ENCODE measurements around the gene UBQLN1. TPM values are rescaled to one million over a fixed set of nuclear protein-coding genes. Genes with fewer than 3 reads are reported as not detected.
"Not testable (repeated sequence)": the region's sequence is repeated elsewhere in the genome, so short reads cannot be mapped to it uniquely, and the experiment has no call there.

Gene UBQLN1
- total RNA-seq (100 to 1,000 TPM; 134 to 152 TPM), total RNA-seq (173 to 242 reads per million in 2 donors)

GRCh38 chr9:83707768-83708514 lies at the start of gene UBQLN1:
Gene UBQLN1 (minus strand): TSS chr9:83707958. CDS start chr9:83707679, 279 bp downstream.
- H3K27ac Mint-ChIP-seq: peak within 1 kb of the TSS; percentile 99
- ATAC-seq (peak; percentile 89), DNase-seq (peak; percentile 84 to 88 (median 85))
- H3K36me3 Mint-ChIP-seq (ENCODE audit: low read depth): no peaks in the 10 kb centered on the region
- peaks cover 33% of the 10 kb centered on the region for H3K4me1 Mint-ChIP-seq
- no peaks in the 10 kb centered on the region for H3K27me3 Mint-ChIP-seq
- H3K4me3 Mint-ChIP-seq: peak within 1 kb of the TSS; percentile 97
- no peaks in the 10 kb centered on the region for H3K9me3 ChIP-seq (ENCODE audit: control insufficient read depth, low read length, poor library complexity, severe bottlenecking)

GRCh38 chr9:83754383-83754977 lies 46.7 kb upstream of the UBQLN1 start:
- H3K9me3 ChIP-seq (ENCODE audit: control insufficient read depth, low read length, poor library complexity, severe bottlenecking): no peaks in the 10 kb centered on the region
- H3K27me3 Mint-ChIP-seq: no peaks in the 10 kb centered on the region
- DNase-seq (no peak), ATAC-seq (no peak)
- H3K4me3 Mint-ChIP-seq: no peak overlapping the region
- H3K4me1 Mint-ChIP-seq: peaks cover 7% of the 10 kb centered on the region
- H3K36me3 Mint-ChIP-seq (ENCODE audit: low read depth): peaks cover 16% of the 10 kb centered on the region
- H3K27ac Mint-ChIP-seq: no peak overlapping the region

DNA sequence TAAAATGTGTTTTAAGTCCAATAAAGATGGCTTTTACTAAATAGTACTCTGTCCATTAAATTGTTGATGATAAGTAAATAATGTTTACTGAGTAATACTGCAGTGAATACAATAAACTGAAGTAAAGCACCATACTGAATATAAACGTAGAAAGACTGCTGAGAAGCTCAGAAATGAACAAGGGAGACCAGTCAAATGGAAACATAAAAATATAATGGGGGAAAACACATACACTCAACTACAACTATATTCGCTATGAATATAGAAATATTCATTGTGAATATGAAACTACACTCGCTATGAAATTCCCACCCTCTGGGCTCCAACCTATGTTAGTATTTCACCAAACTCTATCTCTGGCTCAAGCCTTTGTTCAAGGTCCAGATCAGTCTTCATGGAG lies 41.9 kb upstream of the UBQLN1 start:
- peaks cover 13% of the 10 kb centered on the region for H3K36me3 Mint-ChIP-seq (ENCODE audit: low read depth)
- no peak overlapping the region for H3K4me3 Mint-ChIP-seq
- no peak overlapping the region for H3K27ac Mint-ChIP-seq
- H3K27me3 Mint-ChIP-seq: no peaks in the 10 kb centered on the region
- H3K9me3 ChIP-seq (ENCODE audit: control insufficient read depth, low read length, poor library complexity, severe bottlenecking): no peaks in the 10 kb centered on the region
- peaks cover 8% of the 10 kb centered on the region for H3K4me1 Mint-ChIP-seq
- ATAC-seq (no peak), DNase-seq (no peak)

- Mint-ChIP-seq H3K36me3 (ENCODE audit: low read depth) (no peaks in the 10 kb centered on the region), H3K4me1 (peaks cover 2% of the 10 kb centered on the region), H3K27me3 (no peaks in the 10 kb centered on the region), H3K27ac (no peak overlapping the region), H3K4me3 (no peak overlapping the region)
- H3K9me3 ChIP-seq (ENCODE audit: control insufficient read depth, low read length, poor library complexity, severe bottlenecking): no peaks in the 10 kb centered on the region
- no peak for DNase-seq
- no peak for ATAC-seq
Measured at GRCh38 chr9:83744206-83744605, 36.4 kb upstream of the UBQLN1 start.

GRCh38 chr9:83733739-83734138 lies 26.0 kb upstream of the UBQLN1 start:
- Mint-ChIP-seq H3K27ac (no peak overlapping the region), H3K4me1 (no peaks in the 10 kb centered on the region), H3K4me3 (no peak overlapping the region), H3K27me3 (no peaks in the 10 kb centered on the region), H3K36me3 (ENCODE audit: low read depth) (no peaks in the 10 kb centered on the region)
- DNase-seq (no peak), ATAC-seq (no peak)
- no peaks in the 10 kb centered on the region for H3K9me3 ChIP-seq (ENCODE audit: control insufficient read depth, low read length, poor library complexity, severe bottlenecking)

- H3K36me3 Mint-ChIP-seq (ENCODE audit: low read depth); H3K4me3 Mint-ChIP-seq; DNase-seq; H3K27me3 Mint-ChIP-seq; H3K27ac Mint-ChIP-seq; ATAC-seq; H3K4me1 Mint-ChIP-seq; H3K9me3 ChIP-seq (ENCODE audit: control insufficient read depth, low read length, poor library complexity, severe bottlenecking): not testable (repeated sequence)
Measured at GRCh38 chr9:83728591-83729368, 21.0 kb upstream of the UBQLN1 start.

DNA sequence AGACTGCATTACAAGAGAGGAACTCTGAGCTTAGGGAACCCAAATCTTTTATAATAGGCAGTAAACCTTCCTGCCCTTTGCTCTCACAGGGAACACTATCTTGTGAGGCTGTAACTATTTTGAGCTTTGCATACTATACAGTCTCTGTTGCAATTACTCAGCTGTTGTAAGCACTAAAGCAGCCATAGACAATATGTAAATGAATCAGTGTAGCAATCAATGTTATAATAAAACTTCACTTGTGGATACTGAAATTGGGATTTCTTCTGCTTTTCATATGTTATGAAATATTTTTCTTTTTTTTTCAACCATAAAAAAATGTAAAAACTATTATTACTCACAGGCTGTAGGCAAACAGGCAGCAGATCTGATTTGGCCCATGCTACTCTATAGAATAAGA lies 16.7 kb upstream of the UBQLN1 start:
- H3K4me3 Mint-ChIP-seq: no peak overlapping the region
- DNase-seq: no peak
- H3K27me3 Mint-ChIP-seq: no peaks in the 10 kb centered on the region
- H3K36me3 Mint-ChIP-seq (ENCODE audit: low read depth): no peaks in the 10 kb centered on the region
- no peak overlapping the region for H3K27ac Mint-ChIP-seq
- no peak for ATAC-seq
- no peaks in the 10 kb centered on the region for H3K4me1 Mint-ChIP-seq
- H3K9me3 ChIP-seq (ENCODE audit: control insufficient read depth, low read length, poor library complexity, severe bottlenecking): no peaks in the 10 kb centered on the region

DNA sequence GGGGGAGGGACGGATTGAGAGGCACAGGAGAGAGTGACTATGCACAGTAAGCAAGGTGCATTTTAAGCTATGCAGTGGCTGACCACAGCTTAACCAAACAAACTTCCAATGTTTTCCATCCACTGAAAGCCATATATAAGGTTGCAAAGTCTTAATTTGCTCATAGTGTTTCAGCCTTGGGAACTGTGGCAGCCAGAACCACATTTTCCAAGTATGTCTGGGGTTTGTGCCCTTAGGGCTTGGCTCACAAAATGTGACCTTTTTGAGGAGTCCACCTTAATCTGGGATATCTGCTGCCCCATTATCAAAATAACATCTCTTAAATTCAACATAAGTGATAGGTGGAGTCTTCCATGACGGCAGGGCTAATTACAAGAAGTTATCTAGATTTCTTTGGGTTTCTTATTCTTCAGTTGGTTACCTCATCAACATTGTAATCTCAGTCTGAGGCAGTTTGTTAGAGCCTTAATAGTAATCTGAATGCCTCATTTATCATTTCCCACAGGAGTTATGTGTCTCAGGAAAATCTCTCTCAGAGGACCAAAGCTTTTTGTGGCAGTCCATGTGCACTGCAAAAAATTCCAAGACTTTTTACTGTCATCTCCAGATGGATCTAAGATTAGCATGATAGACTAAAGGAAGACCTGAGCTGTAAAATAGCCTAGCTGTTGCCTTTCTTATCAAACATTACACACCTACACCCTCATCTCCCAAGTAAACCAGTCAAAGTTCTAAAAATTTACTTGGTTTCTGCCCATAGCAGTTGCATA lies 15.2 kb upstream of the UBQLN1 start:
- no peak overlapping the region for H3K27ac Mint-ChIP-seq
- no peaks in the 10 kb centered on the region for H3K9me3 ChIP-seq (ENCODE audit: control insufficient read depth, low read length, poor library complexity, severe bottlenecking)

DNA sequence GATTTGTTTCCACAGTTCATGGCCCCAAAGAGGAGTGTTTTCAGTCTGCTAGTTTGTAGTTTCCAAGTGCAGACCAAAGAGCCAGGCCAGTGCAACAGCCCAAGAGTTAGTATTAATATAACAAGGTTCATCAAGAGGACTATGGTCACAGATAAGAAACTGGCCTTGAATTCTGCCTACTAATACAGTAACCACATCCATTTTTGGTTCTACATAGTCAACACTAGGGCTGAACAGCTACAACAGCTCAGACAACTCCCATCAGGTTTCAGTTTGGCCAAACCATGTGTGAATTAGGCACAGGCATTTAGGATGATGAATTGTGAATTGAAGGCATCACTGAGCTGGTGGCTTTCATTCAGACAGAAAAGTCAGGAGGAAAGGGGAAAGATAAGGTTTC lies 13.8 kb upstream of the UBQLN1 start:
- no peaks in the 10 kb centered on the region for H3K9me3 ChIP-seq (ENCODE audit: control insufficient read depth, low read length, poor library complexity, severe bottlenecking)
- Mint-ChIP-seq H3K4me1 (no peaks in the 10 kb centered on the region), H3K27me3 (no peaks in the 10 kb centered on the region), H3K36me3 (ENCODE audit: low read depth) (no peaks in the 10 kb centered on the region), H3K4me3 (no peak overlapping the region), H3K27ac (no peak overlapping the region)
- ATAC-seq (no peak), DNase-seq (no peak)

More for the DNA sequence above, 15.2 kb upstream of the UBQLN1 start:
- no peak for DNase-seq
- H3K4me3 Mint-ChIP-seq: no peak overlapping the region
- H3K4me1 Mint-ChIP-seq: no peaks in the 10 kb centered on the region
- H3K27me3 Mint-ChIP-seq: no peaks in the 10 kb centered on the region
- no peak for ATAC-seq
- H3K36me3 Mint-ChIP-seq (ENCODE audit: low read depth): no peaks in the 10 kb centered on the region

DNA sequence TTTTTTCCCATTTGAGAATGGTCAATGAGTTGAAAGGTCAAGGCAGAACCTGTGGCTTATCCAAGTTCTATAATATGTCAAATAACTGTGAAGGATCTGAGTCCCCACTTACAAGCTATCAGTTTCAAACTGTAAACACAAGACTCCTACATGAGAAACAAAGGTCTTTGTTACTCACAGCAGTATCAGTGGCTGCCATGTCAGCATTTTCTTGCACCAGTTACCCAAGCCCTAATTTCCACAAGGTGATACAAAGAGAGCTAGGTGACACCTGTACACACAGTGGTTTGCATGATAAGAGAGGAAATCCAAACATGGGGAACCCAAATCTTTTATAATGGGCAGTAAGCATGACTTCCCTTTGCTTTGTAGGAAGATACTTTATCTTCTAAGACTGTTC lies 8.0 kb upstream of the UBQLN1 start:
- H3K4me1 Mint-ChIP-seq: no peaks in the 10 kb centered on the region

GRCh38 chr9:83715221-83715620 lies 7.5 kb upstream of the UBQLN1 start:
- Mint-ChIP-seq H3K27me3 (no peaks in the 10 kb centered on the region), H3K27ac (no peak overlapping the region), H3K4me3 (no peak overlapping the region)

More for the DNA sequence above, 8.0 kb upstream of the UBQLN1 start:
- Mint-ChIP-seq H3K36me3 (ENCODE audit: low read depth) (no peaks in the 10 kb centered on the region), H3K27me3 (no peaks in the 10 kb centered on the region), H3K27ac (no peak overlapping the region), H3K4me3 (no peak overlapping the region)
- DNase-seq (no peak), ATAC-seq (no peak)
- H3K9me3 ChIP-seq (ENCODE audit: control insufficient read depth, low read length, poor library complexity, severe bottlenecking): no peaks in the 10 kb centered on the region

GRCh38 chr9:83714329-83714728 lies 6.6 kb upstream of the UBQLN1 start:
- no peak overlapping the region for H3K4me3 Mint-ChIP-seq
- ATAC-seq (peak; percentile 61), DNase-seq (no peak)
- no peaks in the 10 kb centered on the region for H3K9me3 ChIP-seq (ENCODE audit: control insufficient read depth, low read length, poor library complexity, severe bottlenecking)
- peaks cover 2% of the 10 kb centered on the region for H3K4me1 Mint-ChIP-seq
- no peaks in the 10 kb centered on the region for H3K27me3 Mint-ChIP-seq
- no peak overlapping the region for H3K27ac Mint-ChIP-seq
- H3K36me3 Mint-ChIP-seq (ENCODE audit: low read depth): no peaks in the 10 kb centered on the region

More at GRCh38 chr9:83715221-83715620, 7.5 kb upstream of the UBQLN1 start:
- Mint-ChIP-seq H3K4me1 (no peaks in the 10 kb centered on the region), H3K36me3 (ENCODE audit: low read depth) (no peaks in the 10 kb centered on the region)
- H3K9me3 ChIP-seq (ENCODE audit: control insufficient read depth, low read length, poor library complexity, severe bottlenecking): no peaks in the 10 kb centered on the region
- ATAC-seq: no peak
- no peak for DNase-seq

All from T-helper 17 cell (primary cell).